SU-DHL-6 (cell line): ENCODE data around the gene PDLIM4.

Experiments used
- EZH2phosphoT487 ChIP-seq: fragments of 200-600 bp; sonication (generic), shearing (Covaris generic); conservative IDR thresholded peaks from 2 replicates; pipeline ENCODE4 v1.6.1; 2018; ENCODE audit warnings: mild to moderate bottlenecking, antibody characterized with exemption, low read length, moderate library complexity, mixed read lengths
- TF ChIP-seq, protein P1 (sequence below): fragments of 200-600 bp; sonication (generic); IDR thresholded peaks from one replicate; pipeline ENCODE4 v1.5.1; 2017; ENCODE audit warnings: antibody characterized with exemption, mild to moderate bottlenecking, low read length, moderate library complexity; ENCODE audit not compliant: insufficient read depth, poor library complexity, severe bottlenecking

DNA sequence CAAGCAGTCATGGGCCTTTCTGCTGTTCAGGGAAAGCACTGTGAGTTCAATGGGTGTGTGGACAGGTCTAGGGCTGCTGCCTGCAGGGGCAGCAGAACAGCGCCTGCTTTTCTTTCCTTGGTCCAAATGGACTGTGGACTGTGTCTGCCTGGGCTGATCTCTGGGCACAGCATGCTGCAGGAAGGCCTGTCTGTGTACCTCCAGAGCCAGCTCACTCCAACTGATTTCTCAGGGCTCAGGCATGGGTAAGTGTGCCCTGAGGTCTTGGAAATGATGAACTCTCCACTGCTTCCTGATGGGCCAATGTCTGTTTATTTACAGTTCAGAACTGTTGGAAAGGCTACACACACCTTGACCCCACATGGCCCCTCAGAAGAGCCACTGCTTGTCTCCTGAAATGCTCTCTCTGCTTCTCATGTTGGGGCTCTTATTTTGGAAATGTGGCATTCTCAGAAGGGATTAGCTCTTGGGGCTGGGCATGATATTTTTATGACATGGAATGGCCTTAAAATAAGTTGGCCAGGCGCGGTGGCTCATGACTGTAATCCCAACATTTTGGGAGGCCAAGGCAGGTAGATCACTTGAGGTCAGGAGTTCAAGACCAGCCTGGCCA lies 63.7 kb downstream of the PDLIM4 start:
- TF ChIP-seq, protein P1, sequence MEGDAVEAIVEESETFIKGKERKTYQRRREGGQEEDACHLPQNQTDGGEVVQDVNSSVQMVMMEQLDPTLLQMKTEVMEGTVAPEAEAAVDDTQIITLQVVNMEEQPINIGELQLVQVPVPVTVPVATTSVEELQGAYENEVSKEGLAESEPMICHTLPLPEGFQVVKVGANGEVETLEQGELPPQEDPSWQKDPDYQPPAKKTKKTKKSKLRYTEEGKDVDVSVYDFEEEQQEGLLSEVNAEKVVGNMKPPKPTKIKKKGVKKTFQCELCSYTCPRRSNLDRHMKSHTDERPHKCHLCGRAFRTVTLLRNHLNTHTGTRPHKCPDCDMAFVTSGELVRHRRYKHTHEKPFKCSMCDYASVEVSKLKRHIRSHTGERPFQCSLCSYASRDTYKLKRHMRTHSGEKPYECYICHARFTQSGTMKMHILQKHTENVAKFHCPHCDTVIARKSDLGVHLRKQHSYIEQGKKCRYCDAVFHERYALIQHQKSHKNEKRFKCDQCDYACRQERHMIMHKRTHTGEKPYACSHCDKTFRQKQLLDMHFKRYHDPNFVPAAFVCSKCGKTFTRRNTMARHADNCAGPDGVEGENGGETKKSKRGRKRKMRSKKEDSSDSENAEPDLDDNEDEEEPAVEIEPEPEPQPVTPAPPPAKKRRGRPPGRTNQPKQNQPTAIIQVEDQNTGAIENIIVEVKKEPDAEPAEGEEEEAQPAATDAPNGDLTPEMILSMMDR, result no peak
- no peak for TF ChIP-seq EZH2phosphoT487
